ENCODE data around the gene ZBTB46. TPM values are rescaled to one million over a fixed set of nuclear protein-coding genes. Genes with fewer than 3 reads are reported as not detected.
"Not testable (repeated sequence)": the region's sequence is repeated elsewhere in the genome, so short reads cannot be mapped to it uniquely, and the experiment has no call there.

ZBTB46 gene
- total and polyA plus RNA-seq, 2 donors: 3.7 to 5.8 TPM

DNA sequence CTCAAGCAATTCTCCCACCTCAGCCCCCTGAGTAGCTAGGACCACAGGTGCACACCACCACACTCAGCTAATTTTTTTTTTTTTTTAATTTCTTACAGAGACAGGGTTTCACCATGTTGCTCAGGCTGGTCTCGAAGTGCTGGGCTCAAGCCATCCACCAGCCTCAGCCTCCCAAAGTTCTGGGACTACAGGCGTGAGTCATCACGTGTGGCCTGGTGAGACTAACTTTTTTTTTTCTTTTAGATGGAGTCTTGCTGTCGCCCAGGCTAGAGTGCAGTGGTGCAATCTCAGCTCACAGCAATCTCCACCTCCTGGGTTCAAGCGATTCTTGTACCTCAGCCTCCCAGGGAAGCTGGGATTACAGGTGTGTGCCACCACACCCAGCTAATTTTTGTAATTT is 31.9 kb downstream of the ZBTB46 start:
- H3K27ac ChIP-seq (ENCODE audit: low read depth in 1 of 2, low read length in 1 of 2): not testable (repeated sequence)
- 96% methylated on average over 5 of the region's 5 CpGs for WGBS

GRCh38 chr20:63797175-63797574 is 33.9 kb downstream of the ZBTB46 start:
- not testable (repeated sequence) for H3K4me1 ChIP-seq (ENCODE audit: control insufficient read depth in 2 of 2, insufficient read depth in 2 of 2, low read length in 2 of 2); DNase-seq (ENCODE audit: low read depth in 6 of 9, low spot score in 9 of 9); H3K4me3 ChIP-seq (ENCODE audit: low read length in 2 of 2); H3K27ac ChIP-seq (ENCODE audit: low read depth in 1 of 2, low read length in 1 of 2); H3K9me3 ChIP-seq (ENCODE audit: control insufficient read depth in 2 of 2, insufficient read depth in 1 of 2, low read length in 1 of 2); H3K36me3 ChIP-seq (ENCODE audit: control insufficient read depth in 2 of 2, insufficient read depth in 2 of 2, low read length in 1 of 2)
- peaks cover 0 to 24% of the 10 kb centered on the region in 2 donors for H3K27me3 ChIP-seq (ENCODE audit: control insufficient read depth in 2 of 2, insufficient read depth in 1 of 2, low read length in 1 of 2)
- WGBS: 93% methylated on average over 3 of the region's 3 CpGs

More for the DNA sequence above, 31.9 kb downstream of the ZBTB46 start:
- DNase-seq (ENCODE audit: low read depth in 6 of 9, low spot score in 9 of 9); H3K4me3 ChIP-seq (ENCODE audit: low read length in 2 of 2); H3K9me3 ChIP-seq (ENCODE audit: control insufficient read depth in 2 of 2, insufficient read depth in 1 of 2, low read length in 1 of 2); H3K36me3 ChIP-seq (ENCODE audit: control insufficient read depth in 2 of 2, insufficient read depth in 2 of 2, low read length in 1 of 2); H3K4me1 ChIP-seq (ENCODE audit: control insufficient read depth in 2 of 2, insufficient read depth in 2 of 2, low read length in 2 of 2): not testable (repeated sequence)
- H3K27me3 ChIP-seq (ENCODE audit: control insufficient read depth in 2 of 2, insufficient read depth in 1 of 2, low read length in 1 of 2): peaks cover 2 to 25% of the 10 kb centered on the region in 2 donors

- no peak overlapping the region for H3K4me3 ChIP-seq (ENCODE audit: low read length in 2 of 2)
- peak in 1 of 9 donors; percentile 48 for DNase-seq (ENCODE audit: low read depth in 6 of 9, low spot score in 9 of 9)
- peaks cover 2 to 6% of the 10 kb centered on the region in 2 donors for H3K9me3 ChIP-seq (ENCODE audit: control insufficient read depth in 2 of 2, insufficient read depth in 1 of 2, low read length in 1 of 2)
- H3K27me3 ChIP-seq (ENCODE audit: control insufficient read depth in 2 of 2, insufficient read depth in 1 of 2, low read length in 1 of 2): peaks cover 0 to 28% of the 10 kb centered on the region in 2 donors
- H3K27ac ChIP-seq (ENCODE audit: low read depth in 1 of 2, low read length in 1 of 2): no peak overlapping the region
- no peaks in the 10 kb centered on the region for H3K36me3 ChIP-seq (ENCODE audit: control insufficient read depth in 2 of 2, insufficient read depth in 2 of 2, low read length in 1 of 2)
- WGBS: 55% methylated on average over 30 of the region's 30 CpGs
- peaks cover 4 to 8% of the 10 kb centered on the region in 2 donors for H3K4me1 ChIP-seq (ENCODE audit: control insufficient read depth in 2 of 2, insufficient read depth in 2 of 2, low read length in 2 of 2)
Observed at GRCh38 chr20:63795178-63795830, 35.8 kb downstream of the ZBTB46 start.

- peaks cover 0 to 28% of the 10 kb centered on the region in 2 donors for H3K27me3 ChIP-seq (ENCODE audit: control insufficient read depth in 2 of 2, insufficient read depth in 1 of 2, low read length in 1 of 2)
- no peaks in the 10 kb centered on the region for H3K36me3 ChIP-seq (ENCODE audit: control insufficient read depth in 2 of 2, insufficient read depth in 2 of 2, low read length in 1 of 2)
- peaks cover 4 to 8% of the 10 kb centered on the region in 2 donors for H3K4me1 ChIP-seq (ENCODE audit: control insufficient read depth in 2 of 2, insufficient read depth in 2 of 2, low read length in 2 of 2)
- no peak overlapping the region for H3K4me3 ChIP-seq (ENCODE audit: low read length in 2 of 2)
- no peak overlapping the region for H3K27ac ChIP-seq (ENCODE audit: low read depth in 1 of 2, low read length in 1 of 2)
- 58% methylated on average over 14 of the region's 14 CpGs for WGBS
- no peak for DNase-seq (ENCODE audit: low read depth in 6 of 9, low spot score in 9 of 9)
- peaks cover 2 to 6% of the 10 kb centered on the region in 2 donors for H3K9me3 ChIP-seq (ENCODE audit: control insufficient read depth in 2 of 2, insufficient read depth in 1 of 2, low read length in 1 of 2)
Observed at GRCh38 chr20:63794614-63795013, 36.5 kb downstream of the ZBTB46 start.

DNA sequence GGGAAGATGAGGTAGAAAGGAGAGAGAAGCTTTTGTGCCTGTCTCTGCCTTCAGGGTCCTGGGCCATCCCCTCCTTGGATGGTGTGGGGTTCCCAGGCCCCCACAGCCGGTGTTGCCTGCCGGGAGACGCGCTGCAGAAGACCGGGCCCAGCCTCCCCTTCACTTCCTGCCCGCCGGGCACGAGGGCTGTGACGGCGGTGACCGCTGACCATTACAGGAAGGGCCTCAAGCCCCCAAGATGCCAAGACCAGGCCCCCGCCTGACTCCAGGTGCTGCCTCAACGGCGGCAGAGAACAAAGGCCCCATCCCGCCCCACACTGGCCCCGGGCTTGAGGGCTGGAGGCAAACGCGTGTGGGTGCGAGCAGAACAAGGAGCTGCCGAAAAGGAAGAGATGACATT is 38.2 kb downstream of the ZBTB46 start:
- H3K9me3 ChIP-seq (ENCODE audit: control insufficient read depth in 2 of 2, insufficient read depth in 1 of 2, low read length in 1 of 2): peaks cover 2 to 6% of the 10 kb centered on the region in 2 donors
- no peak overlapping the region for H3K4me3 ChIP-seq (ENCODE audit: low read length in 2 of 2)
- peaks cover 4 to 8% of the 10 kb centered on the region in 2 donors for H3K4me1 ChIP-seq (ENCODE audit: control insufficient read depth in 2 of 2, insufficient read depth in 2 of 2, low read length in 2 of 2)
- peaks cover 0 to 28% of the 10 kb centered on the region in 2 donors for H3K27me3 ChIP-seq (ENCODE audit: control insufficient read depth in 2 of 2, insufficient read depth in 1 of 2, low read length in 1 of 2)
- no peak for DNase-seq (ENCODE audit: low read depth in 6 of 9, low spot score in 9 of 9)
- no peak overlapping the region for H3K27ac ChIP-seq (ENCODE audit: low read depth in 1 of 2, low read length in 1 of 2)
- WGBS: 90% methylated on average over 20 of the region's 20 CpGs
- H3K36me3 ChIP-seq (ENCODE audit: control insufficient read depth in 2 of 2, insufficient read depth in 2 of 2, low read length in 1 of 2): no peaks in the 10 kb centered on the region

- 95% methylated on average over 23 of the region's 23 CpGs for WGBS
- no peak overlapping the region for H3K4me3 ChIP-seq (ENCODE audit: low read length in 2 of 2)
- peaks cover 2 to 6% of the 10 kb centered on the region in 2 donors for H3K9me3 ChIP-seq (ENCODE audit: control insufficient read depth in 2 of 2, insufficient read depth in 1 of 2, low read length in 1 of 2)
- no peaks in the 10 kb centered on the region for H3K36me3 ChIP-seq (ENCODE audit: control insufficient read depth in 2 of 2, insufficient read depth in 2 of 2, low read length in 1 of 2)
- H3K4me1 ChIP-seq (ENCODE audit: control insufficient read depth in 2 of 2, insufficient read depth in 2 of 2, low read length in 2 of 2): peaks cover 4 to 8% of the 10 kb centered on the region in 2 donors
- DNase-seq (ENCODE audit: low read depth in 6 of 9, low spot score in 9 of 9): no peak
- H3K27ac ChIP-seq (ENCODE audit: low read depth in 1 of 2, low read length in 1 of 2): no peak overlapping the region
- H3K27me3 ChIP-seq (ENCODE audit: control insufficient read depth in 2 of 2, insufficient read depth in 1 of 2, low read length in 1 of 2): peaks cover 0 to 28% of the 10 kb centered on the region in 2 donors
Observed at GRCh38 chr20:63791497-63792156, 39.4 kb downstream of the ZBTB46 start.

DNA sequence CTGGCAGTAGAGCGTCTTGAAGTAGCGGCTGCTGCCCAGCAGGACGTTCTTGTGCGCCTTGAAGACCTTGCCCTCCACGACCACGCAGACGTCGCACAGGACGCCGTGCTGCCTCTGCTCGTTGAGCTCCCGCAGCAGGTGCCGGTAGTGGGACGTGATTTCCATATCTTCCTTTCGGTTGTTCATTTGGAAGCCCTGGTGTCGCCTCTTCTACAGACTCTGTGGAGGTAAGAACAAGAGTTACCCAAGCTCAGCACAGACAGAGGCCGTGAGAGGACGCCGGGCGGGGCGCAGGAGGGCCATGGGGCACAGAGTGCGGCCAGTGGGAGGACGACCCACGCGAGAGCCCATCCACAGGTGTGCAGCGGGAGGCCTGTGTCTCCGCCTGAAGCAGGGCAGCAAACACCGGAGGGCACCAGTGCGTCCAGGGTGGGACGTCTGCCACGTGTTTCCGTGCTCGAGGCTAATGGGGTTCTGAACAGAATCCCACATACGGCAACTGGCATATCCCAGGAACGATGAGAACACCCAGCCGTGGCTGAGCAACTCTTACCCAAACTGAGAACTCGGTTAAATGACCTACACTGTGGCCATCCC is 40.4 kb downstream of the ZBTB46 start:
- H3K27ac ChIP-seq (ENCODE audit: low read depth in 1 of 2, low read length in 1 of 2): no peak overlapping the region
- no peak for DNase-seq (ENCODE audit: low read depth in 6 of 9, low spot score in 9 of 9)
- H3K9me3 ChIP-seq (ENCODE audit: control insufficient read depth in 2 of 2, insufficient read depth in 1 of 2, low read length in 1 of 2): peaks cover 2 to 6% of the 10 kb centered on the region in 2 donors
- H3K4me1 ChIP-seq (ENCODE audit: control insufficient read depth in 2 of 2, insufficient read depth in 2 of 2, low read length in 2 of 2): peaks cover 4 to 12% of the 10 kb centered on the region in 2 donors
- H3K27me3 ChIP-seq (ENCODE audit: control insufficient read depth in 2 of 2, insufficient read depth in 1 of 2, low read length in 1 of 2): peaks cover 0 to 28% of the 10 kb centered on the region in 2 donors
- no peak overlapping the region for H3K4me3 ChIP-seq (ENCODE audit: low read length in 2 of 2)
- 97% methylated on average over 37 of the region's 37 CpGs for WGBS
- H3K36me3 ChIP-seq (ENCODE audit: control insufficient read depth in 2 of 2, insufficient read depth in 2 of 2, low read length in 1 of 2): no peaks in the 10 kb centered on the region

- 97% methylated on average over 57 of the region's 57 CpGs for WGBS
- no peaks in the 10 kb centered on the region for H3K36me3 ChIP-seq (ENCODE audit: control insufficient read depth in 2 of 2, insufficient read depth in 2 of 2, low read length in 1 of 2)
- H3K4me3 ChIP-seq (ENCODE audit: low read length in 2 of 2): no peak overlapping the region
- H3K9me3 ChIP-seq (ENCODE audit: control insufficient read depth in 2 of 2, insufficient read depth in 1 of 2, low read length in 1 of 2): peaks cover 2 to 6% of the 10 kb centered on the region in 2 donors
- peaks cover under 1 to 8% of the 10 kb centered on the region in 2 donors for H3K4me1 ChIP-seq (ENCODE audit: control insufficient read depth in 2 of 2, insufficient read depth in 2 of 2, low read length in 2 of 2)
- H3K27ac ChIP-seq (ENCODE audit: low read depth in 1 of 2, low read length in 1 of 2): no peak overlapping the region
- DNase-seq (ENCODE audit: low read depth in 6 of 9, low spot score in 9 of 9): no peak
- peaks cover 0 to 22% of the 10 kb centered on the region in 2 donors for H3K27me3 ChIP-seq (ENCODE audit: control insufficient read depth in 2 of 2, insufficient read depth in 1 of 2, low read length in 1 of 2)
Observed at GRCh38 chr20:63789836-63790571, 41.1 kb downstream of the ZBTB46 start.
